HuH-7.5 (cell line): Measurements from ENCODE around the gene CHAD.

Experiments used
- DNase-seq: peaks from one replicate; pipeline ENCODE4 v3.0.0; 2011; ENCODE audit warnings: low spot score

The CHAD gene, protein sequence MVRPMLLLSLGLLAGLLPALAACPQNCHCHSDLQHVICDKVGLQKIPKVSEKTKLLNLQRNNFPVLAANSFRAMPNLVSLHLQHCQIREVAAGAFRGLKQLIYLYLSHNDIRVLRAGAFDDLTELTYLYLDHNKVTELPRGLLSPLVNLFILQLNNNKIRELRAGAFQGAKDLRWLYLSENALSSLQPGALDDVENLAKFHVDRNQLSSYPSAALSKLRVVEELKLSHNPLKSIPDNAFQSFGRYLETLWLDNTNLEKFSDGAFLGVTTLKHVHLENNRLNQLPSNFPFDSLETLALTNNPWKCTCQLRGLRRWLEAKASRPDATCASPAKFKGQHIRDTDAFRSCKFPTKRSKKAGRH

DNA sequence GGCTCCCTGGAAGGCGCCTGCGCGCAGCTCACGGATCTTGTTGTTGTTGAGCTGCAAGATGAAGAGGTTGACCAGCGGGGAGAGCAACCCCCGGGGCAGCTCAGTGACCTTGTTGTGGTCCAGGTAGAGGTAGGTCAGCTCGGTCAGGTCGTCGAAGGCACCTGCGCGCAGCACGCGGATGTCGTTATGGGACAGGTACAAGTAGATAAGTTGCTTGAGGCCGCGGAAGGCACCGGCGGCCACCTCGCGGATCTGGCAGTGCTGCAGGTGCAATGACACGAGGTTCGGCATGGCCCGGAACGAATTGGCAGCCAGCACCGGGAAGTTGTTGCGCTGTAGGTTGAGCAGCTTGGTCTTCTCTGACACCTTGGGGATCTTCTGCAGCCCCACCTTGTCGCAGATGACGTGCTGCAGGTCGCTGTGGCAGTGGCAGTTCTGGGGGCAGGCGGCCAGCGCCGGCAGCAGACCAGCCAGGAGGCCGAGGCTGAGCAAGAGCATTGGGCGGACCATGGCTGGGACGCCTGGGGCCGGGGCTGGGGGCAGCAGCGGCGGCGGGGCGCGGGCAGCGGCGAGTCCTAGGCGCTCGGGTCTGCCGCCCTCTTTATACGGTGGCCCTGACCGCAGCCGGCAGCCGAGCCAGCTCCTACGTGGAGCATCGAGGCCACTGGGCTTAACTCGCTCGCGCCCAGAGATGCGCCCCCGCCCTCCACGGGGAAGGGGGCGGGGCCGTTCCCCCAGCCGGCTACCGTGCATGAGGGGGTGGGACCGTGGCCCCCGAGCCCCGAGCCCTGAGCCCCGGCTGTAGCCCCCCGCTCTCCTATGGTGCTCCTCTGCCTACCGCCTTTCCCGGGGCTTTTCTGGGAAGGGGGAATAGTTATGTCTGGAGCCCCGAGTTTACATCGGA is at the start of gene CHAD:
Gene CHAD (minus strand): TSS at position 577 of the 904 bp plus-strand sequence. CDS start 67 bp downstream, at position 510.
- DNase-seq: no peak

DNA sequence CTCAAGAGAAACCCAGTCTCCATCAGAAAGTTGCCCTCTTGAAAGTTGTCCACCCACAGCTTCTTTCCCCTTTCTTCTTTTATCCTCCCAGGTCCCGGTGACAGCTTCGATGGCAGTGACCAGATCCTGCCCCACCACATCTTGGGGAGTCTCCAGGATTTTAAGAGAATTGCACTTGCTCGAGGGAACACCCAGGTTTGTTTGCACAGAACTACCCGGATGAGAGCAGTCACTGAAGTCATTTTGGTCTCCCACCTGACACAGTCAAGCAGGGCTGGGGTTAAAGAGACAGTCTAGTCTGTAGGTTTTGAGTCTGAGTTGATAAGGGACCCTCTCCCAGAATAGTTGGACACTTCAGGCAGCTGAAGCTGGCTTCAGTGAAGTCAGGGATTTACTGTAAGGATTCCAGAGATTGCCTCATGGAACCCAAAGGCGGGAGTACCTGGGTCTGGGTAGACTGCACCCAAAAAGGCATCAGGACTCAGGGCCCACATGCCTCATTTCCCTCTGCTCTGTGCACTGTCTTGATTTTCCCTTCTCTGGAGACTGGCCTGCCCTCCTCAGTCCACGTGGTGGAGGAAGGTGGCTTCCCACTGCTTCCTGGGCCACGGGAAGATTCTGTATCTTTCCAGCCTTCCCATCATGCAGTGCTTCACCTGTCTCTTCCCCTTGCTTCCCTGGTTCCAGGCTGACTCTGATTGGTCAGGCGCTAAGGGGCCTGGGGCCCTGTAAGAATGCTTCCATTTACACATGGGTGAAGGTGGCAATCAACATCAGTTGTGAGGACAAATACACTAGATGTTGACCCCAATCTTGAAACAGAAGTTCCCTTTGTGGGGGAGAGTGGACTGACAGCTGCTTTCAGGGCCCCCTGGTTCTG is 49.1 kb upstream of the CHAD start:
- no peak for DNase-seq

DNA sequence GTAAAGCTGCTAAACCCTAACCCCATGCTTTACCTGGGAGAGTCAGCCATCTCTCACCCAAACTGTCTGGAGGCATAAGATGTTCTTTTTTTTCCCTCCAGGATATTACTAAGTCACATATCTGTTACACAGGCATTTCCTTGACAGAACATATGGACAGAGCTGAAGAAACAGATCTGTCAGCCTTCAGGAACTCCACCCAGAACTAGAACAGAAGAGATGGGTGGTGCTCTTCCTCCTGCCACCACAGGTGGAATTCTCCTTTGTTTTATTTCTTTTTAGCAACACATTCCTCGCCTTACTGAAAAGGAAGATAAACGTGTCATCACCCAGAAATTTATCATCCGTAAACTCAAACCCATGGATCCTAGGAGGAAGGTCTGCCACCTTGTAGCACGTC is 48.3 kb upstream of the CHAD start:
- DNase-seq: no peak

DNA sequence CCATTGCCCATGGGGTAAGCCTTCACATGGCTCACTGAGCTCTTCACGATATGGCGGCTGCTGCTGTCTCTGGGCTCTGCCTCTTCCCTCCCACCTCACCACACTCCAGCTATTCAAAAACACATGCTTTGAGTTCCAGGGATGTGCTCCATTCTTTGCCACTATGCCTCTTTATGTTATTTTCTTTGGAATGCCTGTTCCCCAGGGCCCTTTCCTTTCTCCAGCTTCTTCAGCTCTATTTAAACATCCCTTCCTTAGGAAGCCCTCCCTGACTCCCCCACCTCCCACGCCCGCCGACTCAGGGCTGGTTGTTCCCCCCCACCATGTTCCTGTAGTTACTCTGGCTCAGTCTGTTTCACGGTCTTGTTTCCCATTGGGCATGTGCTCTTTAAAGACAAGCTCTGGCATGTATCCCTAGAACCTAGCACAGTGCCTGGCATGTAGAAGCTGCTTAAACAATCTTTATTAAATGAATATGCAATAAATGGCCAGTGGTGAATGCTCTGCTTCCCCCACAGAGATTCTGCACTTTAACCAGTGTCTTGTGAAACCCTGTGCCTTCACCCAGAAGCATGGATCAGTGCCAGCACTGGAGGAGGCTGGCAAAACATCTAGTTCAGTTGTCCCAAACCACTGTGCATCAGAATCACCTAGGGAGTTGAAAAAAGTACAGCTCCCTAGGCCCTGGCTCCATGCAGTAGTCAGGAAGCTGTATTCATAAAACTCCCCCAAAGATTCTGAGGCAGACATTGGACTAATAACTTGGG is 46.4 kb upstream of the CHAD start:
- DNase-seq: no peak

DNA sequence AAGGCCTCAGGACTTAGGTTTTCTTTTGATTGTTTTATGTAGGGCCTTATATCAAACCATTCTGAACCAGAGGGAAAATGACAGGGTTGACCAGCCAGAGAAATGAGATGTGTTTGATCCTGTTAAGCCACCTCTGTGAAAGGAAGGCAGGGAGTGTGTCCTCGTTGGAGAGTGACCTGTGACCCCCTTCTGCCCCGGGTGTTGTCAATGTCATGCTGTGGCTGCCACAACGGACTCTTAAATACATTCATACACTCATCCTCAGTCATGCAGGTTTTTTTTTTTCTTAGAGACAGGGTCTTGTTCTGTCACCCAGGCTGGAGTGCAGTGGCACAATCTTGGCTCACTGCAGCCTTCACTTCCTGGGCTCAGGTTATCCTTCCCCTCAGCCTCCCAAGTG is 45.7 kb upstream of the CHAD start:
- DNase-seq: no peak

DNA sequence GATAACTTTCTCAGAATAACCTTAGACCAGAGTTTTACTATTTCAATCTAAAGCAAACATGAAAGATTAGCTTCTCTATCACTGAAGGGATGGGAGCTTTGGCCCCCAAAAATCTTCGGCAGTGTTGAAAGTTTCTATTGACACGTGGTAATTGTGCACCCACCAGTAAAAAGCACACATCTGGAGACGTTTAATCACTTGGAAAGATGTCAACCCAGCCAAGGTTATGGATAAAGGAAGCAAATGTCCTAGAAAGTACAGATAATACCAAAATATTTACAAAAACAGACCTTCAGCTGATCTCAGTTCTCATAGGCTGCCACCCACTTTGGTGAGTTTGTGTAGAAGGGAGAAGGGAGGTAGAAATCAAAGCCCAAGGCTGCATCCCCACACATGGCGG is 44.8 kb upstream of the CHAD start:
- no peak for DNase-seq

DNA sequence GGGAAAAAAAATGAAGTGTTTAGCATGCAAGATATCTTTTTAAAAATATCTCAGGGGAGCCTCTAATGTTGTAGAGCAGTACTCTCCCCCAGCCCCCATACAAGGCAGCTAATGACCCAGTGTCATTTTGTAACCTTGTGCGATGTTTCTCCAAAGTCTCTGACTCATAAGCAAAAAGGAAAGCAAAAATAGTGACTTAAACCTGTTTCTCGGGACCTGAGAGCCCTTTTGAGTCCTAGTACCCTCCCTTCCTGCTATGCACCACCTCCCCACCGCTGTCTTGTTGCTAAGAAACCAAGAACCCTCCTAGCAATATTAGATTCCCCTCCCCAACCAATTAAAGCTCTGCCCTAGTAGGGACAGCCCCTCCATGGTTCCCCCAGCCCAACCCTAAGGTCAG is 42.4 kb upstream of the CHAD start:
- DNase-seq: no peak

DNA sequence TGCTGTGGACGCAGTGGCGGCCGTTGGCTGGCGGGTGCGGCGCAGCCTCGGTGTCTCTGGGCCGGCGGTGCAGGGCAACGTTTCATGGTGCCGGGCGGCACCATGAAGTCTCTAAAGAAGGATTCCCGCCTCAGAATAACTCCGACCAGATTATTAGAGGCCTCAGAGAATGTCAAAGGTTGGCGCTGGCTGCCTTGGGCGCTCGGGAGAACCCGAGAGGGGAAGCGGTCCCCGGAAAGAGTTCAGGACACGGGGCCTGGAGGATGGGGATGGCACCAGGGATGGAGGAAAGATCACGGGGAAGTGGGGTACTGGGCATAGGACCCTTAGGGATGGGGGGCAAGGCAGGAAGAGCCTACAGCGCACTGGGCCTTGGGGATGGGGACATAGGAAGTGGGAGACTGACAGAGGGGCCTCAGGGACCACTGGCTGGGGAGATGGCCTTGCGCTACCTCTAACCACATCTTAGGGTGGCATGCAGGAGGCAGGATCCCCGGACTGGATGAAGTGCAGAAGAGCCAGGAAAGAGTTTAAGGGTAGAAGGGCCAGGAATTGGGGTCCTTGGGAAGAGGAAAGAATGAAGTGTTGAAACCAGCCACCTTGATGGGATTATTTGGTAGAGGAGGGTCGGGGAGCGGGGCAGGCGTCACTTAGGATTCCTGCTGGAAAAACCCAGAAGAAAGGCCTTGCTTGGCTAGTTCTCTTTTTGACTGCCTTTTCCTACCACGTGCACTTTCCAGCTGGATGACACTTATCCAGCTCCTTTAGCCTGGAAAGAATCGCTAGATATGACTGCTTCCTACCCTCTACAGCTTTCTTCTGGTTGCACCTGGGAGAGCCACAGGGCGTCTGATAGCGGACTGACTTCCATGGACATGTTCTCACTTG is 40.1 kb upstream of the CHAD start:
- DNase-seq: no peak

DNA sequence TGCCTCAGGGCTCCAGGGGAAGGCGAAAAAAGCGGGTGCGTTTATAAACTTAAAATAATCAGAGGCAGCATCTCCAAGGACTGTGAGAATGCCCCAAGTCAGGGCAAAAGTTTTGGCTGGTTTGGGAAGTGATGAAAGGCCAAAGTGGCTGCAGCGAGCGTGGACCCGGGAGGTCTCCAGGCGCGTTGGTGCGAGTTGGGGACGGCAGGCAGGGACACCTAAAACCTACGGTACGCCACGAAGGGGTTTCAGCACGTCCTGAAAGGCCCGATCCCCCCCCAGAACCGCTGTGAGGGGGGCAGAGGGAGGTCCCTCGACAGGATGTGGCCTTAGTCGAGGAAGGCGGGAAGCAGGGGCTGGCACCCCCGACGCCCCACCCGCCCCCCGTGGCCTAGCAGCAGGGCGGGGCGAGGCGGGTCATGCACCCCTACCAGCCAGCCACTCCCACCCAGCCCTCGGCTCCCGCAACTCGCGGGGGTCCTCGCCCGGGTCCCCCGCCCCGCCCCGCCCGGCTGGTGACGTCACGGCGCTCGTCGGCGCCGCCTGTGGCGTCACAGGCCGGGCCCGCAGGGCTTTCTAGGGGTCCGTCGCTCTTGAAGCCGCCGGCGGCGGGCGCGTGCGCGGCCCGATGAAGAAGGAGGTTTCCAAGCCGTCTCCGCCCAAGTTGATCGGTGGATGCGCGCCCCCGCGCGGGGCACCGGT is 39.3 kb upstream of the CHAD start, which contains the start of gene MYCBPAP:
Gene MYCBPAP (plus strand): TSS at position 569 of the 702 bp plus-strand sequence. CDS start 236 bp downstream, outside the sequence.
- no peak for DNase-seq

DNA sequence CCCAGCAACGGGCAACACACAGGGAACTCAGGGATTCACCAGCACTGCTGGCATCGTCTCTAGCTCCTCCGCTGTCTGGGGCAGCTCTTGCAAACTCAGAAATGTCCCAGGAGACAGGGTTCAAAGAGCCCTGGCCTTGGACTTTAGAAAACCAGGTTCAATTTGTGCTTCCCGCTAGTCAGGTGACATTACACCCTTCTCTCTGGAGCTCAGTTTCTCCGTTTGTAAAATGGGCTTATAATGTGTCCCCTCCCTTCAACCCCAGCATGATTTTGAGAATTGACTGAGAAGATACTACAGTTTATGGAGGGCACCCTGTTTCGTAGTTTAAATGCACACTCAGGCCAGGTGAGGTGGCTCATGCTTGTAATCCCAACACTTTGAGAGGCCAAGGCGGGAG is 37.6 kb upstream of the CHAD start:
- no peak for DNase-seq

DNA sequence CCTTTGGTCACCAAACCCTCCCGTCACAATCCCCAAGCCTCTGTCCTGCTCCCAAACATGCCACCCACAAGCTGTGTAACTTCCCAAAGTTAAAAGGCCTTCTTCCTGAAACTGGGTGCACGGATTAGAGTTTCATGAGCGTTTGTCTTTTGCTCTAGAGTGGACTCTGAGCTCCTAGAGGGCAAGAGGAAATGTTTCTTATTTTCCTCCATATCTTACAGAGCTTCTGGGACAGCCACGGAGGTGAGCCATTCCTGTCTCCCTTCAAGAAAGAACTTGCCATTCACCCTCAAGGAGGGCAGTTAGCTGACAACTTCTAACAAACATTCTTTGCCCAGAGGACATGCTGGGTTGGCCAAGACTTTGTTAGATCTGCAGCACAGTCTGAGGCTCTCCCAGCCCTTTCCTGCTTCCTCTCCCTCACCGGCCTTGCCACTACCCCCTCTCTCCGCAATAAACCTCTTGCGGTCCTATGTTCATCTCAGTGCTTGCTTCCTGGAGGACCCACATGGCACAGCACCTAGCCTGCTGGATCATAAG is 37.0 kb upstream of the CHAD start:
- DNase-seq: no peak

DNA sequence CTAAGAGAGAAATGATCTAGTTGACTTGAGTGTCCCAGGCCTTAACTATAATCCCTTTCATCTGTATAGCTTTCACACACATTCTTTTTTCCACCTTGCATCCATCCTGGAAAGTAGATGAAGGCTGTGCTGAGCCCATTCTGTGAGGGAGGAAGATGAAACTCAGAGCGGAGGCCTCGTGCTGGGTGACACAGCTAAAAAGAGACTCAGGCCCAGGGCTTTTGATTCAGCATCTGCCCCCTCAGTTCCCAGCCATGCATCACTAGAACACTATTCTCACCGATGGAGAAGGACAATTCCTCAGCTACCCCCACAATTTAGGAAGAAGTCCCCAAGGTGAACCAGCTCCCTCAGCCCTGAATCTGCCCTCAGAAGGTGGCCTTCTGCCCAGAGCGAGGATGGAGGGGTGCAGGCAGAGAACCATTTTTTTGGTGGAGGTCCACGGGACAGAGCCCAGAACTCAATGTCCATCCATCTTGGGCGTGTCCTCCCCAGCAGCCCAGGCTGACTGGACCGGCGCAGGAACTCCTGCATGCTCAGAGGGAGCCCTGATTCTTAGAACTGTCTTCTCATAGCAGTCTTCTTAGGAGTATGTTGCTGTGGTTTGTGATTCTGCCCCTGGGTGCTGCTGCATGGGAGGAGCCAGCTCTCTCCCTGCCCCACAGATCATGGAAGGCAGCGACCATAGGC is 33.8 kb upstream of the CHAD start:
- no peak for DNase-seq

DNA sequence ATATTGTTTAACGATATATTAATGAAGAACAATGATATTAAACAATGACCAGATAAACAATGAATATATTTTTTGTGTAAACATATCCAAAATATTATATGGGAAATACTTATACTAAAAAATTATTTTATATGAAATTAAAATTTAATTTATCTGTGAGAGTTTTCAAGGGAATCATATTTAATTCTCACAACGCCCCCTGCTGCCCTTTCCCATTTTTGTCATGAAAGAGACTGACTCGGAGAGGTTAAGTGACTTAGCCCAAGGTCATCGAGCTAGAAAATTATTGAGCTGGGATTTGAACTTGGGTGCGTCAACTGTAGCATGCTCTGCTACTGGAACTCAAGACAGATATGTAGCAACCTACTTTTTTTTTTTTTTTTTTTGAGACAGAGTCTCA is 32.4 kb upstream of the CHAD start:
- no peak for DNase-seq

DNA sequence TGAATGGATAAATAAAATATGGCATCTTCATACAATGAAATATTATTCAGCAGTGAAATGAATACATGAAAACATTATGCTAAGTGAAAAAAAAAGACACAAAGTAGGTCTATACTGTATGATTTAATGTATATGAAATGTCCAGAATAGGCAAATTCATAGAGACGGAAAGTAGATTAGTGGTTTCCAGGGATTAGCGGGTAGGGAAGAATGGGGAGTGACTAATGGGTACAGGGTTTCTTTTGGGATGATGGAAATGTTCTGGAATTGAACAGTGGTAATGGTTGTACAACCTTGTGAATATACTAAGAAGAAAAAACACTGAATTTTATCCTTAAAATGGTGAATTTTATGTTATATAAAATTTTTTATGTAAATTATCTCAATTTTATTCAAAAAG is 31.0 kb upstream of the CHAD start:
- DNase-seq: no peak

DNA sequence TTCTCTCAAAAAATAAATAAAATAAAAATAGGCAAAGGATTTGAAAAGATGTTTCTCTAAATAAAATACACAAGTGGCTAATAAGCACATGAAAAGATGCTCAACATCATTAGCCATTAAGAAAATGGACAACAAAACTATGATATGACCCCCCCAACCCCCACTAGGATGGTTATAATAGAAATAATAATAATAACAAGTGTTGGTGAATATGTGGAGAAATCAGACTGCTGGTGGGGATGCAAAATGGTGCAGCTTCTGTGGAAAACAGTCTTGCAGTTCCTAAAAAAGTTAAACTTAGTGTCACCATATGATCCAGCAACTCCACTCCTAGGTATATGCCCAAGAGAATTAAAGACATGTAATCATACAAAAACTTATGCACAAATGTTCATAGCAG is 30.6 kb upstream of the CHAD start:
- no peak for DNase-seq

DNA sequence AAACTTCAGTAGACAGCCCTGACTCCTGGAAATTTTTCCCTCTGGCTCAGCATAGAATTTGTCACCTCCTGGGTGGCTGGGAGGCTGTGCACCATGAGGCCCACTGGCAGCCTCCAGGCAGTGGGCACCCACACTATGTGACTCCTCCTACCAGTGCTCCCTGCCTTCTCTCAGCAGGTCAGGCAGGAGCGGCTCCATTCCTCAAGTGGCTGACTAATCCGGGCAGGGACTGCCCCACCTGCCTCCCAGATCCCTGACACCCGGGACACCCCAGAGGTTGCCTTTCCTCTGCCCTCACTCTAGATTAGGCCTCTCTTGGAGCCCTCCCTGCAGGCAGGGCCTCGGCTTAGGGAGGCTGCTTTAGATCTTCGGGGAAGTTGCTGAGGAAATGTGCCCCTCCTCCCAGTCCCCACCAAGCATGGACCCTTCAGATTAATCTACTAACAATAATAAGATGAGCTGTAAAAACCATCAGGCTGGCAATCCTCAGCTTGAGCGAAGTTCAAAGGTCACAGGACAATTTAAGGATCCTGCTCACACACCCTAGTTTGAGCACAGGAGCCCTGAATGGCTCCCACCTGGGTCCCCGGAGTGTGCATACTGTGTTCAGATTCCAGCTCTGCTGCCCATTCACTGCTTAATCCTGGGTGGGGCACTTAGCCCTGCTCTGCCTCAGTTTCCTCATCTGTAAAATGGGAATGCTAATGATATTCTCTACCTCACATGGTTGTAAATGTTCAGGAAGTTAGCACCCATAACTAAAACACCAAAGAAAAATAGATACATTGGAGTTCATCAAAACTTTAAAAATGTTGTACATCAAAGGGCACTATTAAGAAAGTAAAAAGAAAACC is 29.6 kb upstream of the CHAD start:
- DNase-seq: no peak

DNA sequence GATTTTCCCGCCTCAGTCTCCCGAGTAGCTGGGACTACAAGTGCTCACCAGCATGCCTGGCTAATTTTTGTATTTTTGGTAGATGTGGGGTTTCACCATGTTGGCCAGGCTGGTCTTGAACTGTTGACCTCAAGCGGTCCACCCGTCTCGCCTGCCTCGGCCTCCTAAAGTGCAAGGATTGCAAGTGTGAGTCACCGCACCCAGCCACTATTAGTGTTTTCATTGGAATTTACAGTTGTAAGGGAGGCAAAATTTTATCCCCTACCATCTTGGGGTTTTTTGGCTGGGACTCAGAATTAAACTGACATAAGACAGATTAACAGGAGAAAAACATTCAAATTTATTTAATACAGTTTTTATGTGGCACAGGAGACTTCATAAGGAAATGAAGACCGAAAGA is 27.2 kb upstream of the CHAD start:
- DNase-seq: no peak
